ENCODE results near the gene DNAH5. TPM values are rescaled to one million over a fixed set of nuclear protein-coding genes. Genes with fewer than 3 reads are reported as not detected.

DNAH5 gene
- total and polyA plus RNA-seq, 2 donors (not counting 1 experiment from before 2014, with no cell fraction given), result not detected

DNA sequence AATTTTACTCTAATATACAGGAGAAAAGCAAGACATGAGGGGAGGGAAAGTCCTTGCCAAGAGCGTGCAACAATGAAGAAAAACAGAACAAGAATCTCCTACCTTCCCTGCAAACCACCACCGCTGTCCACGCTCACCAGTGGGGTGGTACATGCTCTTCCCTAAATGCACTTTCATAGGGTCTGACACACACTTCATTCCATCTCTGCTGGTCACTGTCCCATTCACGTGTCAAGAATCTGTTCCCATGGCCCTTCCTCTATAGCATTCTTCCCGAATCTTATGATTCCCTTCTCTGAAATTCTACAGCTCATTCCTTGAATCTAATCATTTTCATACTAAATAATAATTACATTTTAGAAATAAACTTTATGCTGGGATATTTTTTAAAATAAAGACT lies 11.4 kb upstream of the DNAH5 start:
- Histone ChIP-seq H3K9me3 (ENCODE audit: control extremely low read depth in 1 of 3, control insufficient read depth in 2 of 3, insufficient read depth in 1 of 3, low read length in 2 of 3) (peaks cover 0 to 4% (median 0%) of the 10 kb centered on the region in 3 donors), H3K9ac (ENCODE audit: low read length) (no peak overlapping the region), H3K4me1 (ENCODE audit: control insufficient read depth in 2 of 2, insufficient read depth in 2 of 2, low read length in 2 of 2) (no peaks in the 10 kb centered on the region), H4K20me1 (ENCODE audit: control insufficient read depth, insufficient read depth, low read length, poor library complexity, severe bottlenecking) (no peaks in the 10 kb centered on the region), H3K27ac (ENCODE audit: low read length in 2 of 2) (no peak overlapping the region), H3K27me3 (replicated peaks in 1 of 4; ENCODE audit: control extremely low read depth in 1 of 4, control insufficient read depth in 3 of 4, insufficient read depth in 4 of 4, low read length in 3 of 4) (no peaks in the 10 kb centered on the region), H3K4me2 (replicated peaks; ENCODE audit: low read depth, low read length, poor library complexity, severe bottlenecking) (no peak overlapping the region), H3K36me3 (replicated peaks in 1 of 2; ENCODE audit: control extremely low read depth in 1 of 2, control insufficient read depth in 1 of 2, extremely low read depth in 1 of 2, insufficient read depth in 2 of 2, low read length in 1 of 2) (no peaks in the 10 kb centered on the region), H3K4me3 (ENCODE audit: control extremely low read depth in 1 of 5, extremely low read depth in 1 of 5, insufficient read depth in 1 of 5, low read depth in 2 of 5, low read length in 4 of 5) (no peak overlapping the region), H2AFZ (ENCODE audit: insufficient read depth, low read depth, low read length, poor library complexity, severe bottlenecking) (no peak overlapping the region), H3K79me2 (ENCODE audit: control insufficient read depth, insufficient read depth, low read length) (no peaks in the 10 kb centered on the region)
- H3K9me3 Mint-ChIP-seq (ENCODE audit: insufficient read depth), result peaks cover 3% of the 10 kb centered on the region
- no peak overlapping the region for H3K27ac Mint-ChIP-seq
- CTCF ChIA-PET, result no interaction called here
- H3K4me1 Mint-ChIP-seq, result no peaks in the 10 kb centered on the region
- no peak for ATAC-seq (ENCODE audit: low read depth)
- DNase-seq, result no peak
- peaks cover 28% of the 10 kb centered on the region for H3K27me3 Mint-ChIP-seq
- POLR2A ChIA-PET, result no interaction called here
- H3K4me3 Mint-ChIP-seq, result no peak overlapping the region
- WGBS (ENCODE audit: insufficient coverage), result 93% methylated on average over 4 of the region's 5 CpGs
- intact Hi-C loops (cut with micrococcal nuclease), result no loop called here
- TF ChIP-seq EZH2 (IDR thresholded peaks at IDR 0.05; ENCODE audit: borderline replicate concordance, insufficient read depth, low read depth, low read length, poor library complexity, severe bottlenecking), result no peak
- TF ChIP-seq, protein P1, sequence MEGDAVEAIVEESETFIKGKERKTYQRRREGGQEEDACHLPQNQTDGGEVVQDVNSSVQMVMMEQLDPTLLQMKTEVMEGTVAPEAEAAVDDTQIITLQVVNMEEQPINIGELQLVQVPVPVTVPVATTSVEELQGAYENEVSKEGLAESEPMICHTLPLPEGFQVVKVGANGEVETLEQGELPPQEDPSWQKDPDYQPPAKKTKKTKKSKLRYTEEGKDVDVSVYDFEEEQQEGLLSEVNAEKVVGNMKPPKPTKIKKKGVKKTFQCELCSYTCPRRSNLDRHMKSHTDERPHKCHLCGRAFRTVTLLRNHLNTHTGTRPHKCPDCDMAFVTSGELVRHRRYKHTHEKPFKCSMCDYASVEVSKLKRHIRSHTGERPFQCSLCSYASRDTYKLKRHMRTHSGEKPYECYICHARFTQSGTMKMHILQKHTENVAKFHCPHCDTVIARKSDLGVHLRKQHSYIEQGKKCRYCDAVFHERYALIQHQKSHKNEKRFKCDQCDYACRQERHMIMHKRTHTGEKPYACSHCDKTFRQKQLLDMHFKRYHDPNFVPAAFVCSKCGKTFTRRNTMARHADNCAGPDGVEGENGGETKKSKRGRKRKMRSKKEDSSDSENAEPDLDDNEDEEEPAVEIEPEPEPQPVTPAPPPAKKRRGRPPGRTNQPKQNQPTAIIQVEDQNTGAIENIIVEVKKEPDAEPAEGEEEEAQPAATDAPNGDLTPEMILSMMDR (IDR thresholded peaks at IDR 0.05), result no peak

DNA sequence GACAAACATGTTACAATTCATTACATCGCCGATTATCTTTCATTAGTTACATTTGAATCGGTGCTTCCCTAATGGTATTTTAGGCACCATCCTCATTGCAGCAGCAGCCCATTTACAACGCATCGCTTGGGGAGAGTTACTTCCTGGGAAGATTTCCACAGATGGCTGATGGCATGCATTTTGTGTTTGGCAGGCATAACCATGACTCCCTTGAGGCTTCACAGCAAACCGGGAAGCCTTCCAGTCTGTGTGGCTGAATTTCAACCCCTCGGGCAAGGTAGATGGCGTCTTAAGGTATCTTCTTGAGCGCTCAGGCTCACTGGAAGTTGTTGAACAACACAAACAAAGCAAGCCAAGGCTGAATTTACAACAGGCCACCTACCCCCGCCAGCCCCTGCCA lies 1.6 kb upstream of the DNAH5 start:
- Mint-ChIP-seq H3K4me3 (no peak overlapping the region), H3K4me1 (no peaks in the 10 kb centered on the region), H3K27me3 (peaks cover 37% of the 10 kb centered on the region), H3K27ac (no peak overlapping the region), H3K9me3 (ENCODE audit: insufficient read depth) (no peaks in the 10 kb centered on the region)
- Histone ChIP-seq H3K27ac (ENCODE audit: low read length in 2 of 2) (no peak overlapping the region), H4K20me1 (ENCODE audit: control insufficient read depth, insufficient read depth, low read length, poor library complexity, severe bottlenecking) (no peaks in the 10 kb centered on the region), H3K36me3 (replicated peaks in 1 of 2; ENCODE audit: control extremely low read depth in 1 of 2, control insufficient read depth in 1 of 2, extremely low read depth in 1 of 2, insufficient read depth in 2 of 2, low read length in 1 of 2) (no peaks in the 10 kb centered on the region), H3K9ac (ENCODE audit: low read length) (no peak overlapping the region), H3K4me1 (ENCODE audit: control insufficient read depth in 2 of 2, insufficient read depth in 2 of 2, low read length in 2 of 2) (no peaks in the 10 kb centered on the region), H3K9me3 (ENCODE audit: control extremely low read depth in 1 of 3, control insufficient read depth in 2 of 3, insufficient read depth in 1 of 3, low read length in 2 of 3) (no peaks in the 10 kb centered on the region), H3K79me2 (ENCODE audit: control insufficient read depth, insufficient read depth, low read length) (no peaks in the 10 kb centered on the region), H3K4me2 (replicated peaks; ENCODE audit: low read depth, low read length, poor library complexity, severe bottlenecking) (no peak overlapping the region), H2AFZ (ENCODE audit: insufficient read depth, low read depth, low read length, poor library complexity, severe bottlenecking) (no peak overlapping the region), H3K27me3 (replicated peaks in 1 of 4; ENCODE audit: control extremely low read depth in 1 of 4, control insufficient read depth in 3 of 4, insufficient read depth in 4 of 4, low read length in 3 of 4) (no peaks in the 10 kb centered on the region), H3K4me3 (ENCODE audit: control extremely low read depth in 1 of 5, extremely low read depth in 1 of 5, insufficient read depth in 1 of 5, low read depth in 2 of 5, low read length in 4 of 5) (no peak overlapping the region)
- TF ChIP-seq EZH2 (IDR thresholded peaks at IDR 0.05; ENCODE audit: borderline replicate concordance, insufficient read depth, low read depth, low read length, poor library complexity, severe bottlenecking), result no peak
- TF ChIP-seq, protein P1 (IDR thresholded peaks at IDR 0.05), result no peak
- 100% methylated on average over 9 of the region's 10 CpGs for WGBS (ENCODE audit: insufficient coverage)
- DNase-seq (no peak), ATAC-seq (ENCODE audit: low read depth) (no peak)
- intact Hi-C loops (cut with micrococcal nuclease), result no loop called here
- ChIA-PET POLR2A (no interaction called here), CTCF (no interaction called here)
